ENCODE results near the gene DNM3. TPM values are rescaled to one million over a fixed set of nuclear protein-coding genes. Genes with fewer than 3 reads are reported as not detected.

Gene DNM3
- polyA plus RNA-seq, 3 donors from 2014 or later, result 0.52 to 1.2 (median 0.99) TPM

DNA sequence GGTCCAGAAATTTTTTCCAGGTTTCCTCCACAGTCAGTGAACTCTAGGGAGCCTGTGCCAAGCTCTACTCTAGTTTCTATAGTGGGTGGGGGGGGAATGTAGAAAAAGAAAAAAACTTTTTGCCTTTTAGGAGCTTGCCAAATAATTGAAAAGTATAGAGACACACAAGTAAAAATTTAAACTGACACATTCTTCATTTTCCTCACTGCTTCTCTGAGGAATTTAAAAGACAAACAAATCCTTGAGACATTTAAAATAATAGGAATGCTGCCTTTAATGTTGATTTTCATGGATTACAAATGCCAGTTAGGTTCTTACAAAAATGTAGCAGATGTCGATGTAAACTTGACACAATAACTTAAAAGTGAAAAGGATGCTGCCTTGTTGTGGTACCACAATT lies 241.9 kb downstream of the DNM3 start:
- no peak overlapping the region for H3K4me3 Mint-ChIP-seq
- H3K9me3 Mint-ChIP-seq, result no peaks in the 10 kb centered on the region
- H3K4me1 Mint-ChIP-seq, result no peaks in the 10 kb centered on the region
- no peaks in the 10 kb centered on the region for H3K36me3 Mint-ChIP-seq
- H3K27ac Mint-ChIP-seq, result no peak overlapping the region
- no peak for DNase-seq
- H3K27me3 Mint-ChIP-seq (ENCODE audit: low read depth in 3 of 3), result peaks cover 0 to 6% (median 0%) of the 10 kb centered on the region in 3 donors

DNA sequence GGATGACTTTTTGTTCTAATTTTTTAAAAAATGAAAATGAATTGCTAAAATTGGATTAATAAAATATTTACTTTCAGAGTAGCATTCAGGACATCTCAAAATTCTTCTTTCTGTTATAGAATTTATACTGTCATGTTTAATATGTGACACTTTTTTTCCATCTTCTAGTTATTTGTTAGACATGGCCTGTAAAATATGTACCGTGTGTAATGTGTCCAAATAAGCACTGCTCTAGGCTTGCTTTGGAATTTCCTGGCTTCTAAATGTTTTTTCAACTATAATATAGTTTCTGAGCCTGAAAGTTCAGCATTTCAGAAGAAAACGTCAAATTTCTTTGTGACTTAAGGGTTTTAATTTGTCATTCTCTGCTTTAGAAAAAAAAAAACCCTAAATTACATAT lies 243.6 kb downstream of the DNM3 start:
- Mint-ChIP-seq H3K4me1 (no peaks in the 10 kb centered on the region), H3K9me3 (no peaks in the 10 kb centered on the region), H3K4me3 (no peak overlapping the region)

DNA sequence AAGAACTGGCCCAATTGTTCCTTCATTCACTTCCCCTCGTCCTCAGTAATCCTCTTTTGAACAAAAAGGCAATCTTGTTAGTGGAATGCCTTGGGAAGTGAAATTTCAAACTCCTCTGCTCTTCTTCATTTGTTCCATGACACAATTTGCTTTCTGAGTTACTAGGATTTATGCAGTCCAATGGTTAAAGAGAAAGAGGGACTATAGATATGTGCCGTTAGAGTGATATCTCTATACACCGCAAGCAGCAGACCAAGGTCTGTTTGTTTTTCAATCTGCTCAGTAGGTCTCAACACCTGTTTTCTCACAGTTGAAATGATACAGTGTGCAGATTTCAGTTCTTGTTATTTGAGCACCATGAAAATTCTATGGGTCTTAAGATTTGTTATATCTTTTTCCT lies 244.0 kb downstream of the DNM3 start:
- Mint-ChIP-seq H3K9me3 (no peaks in the 10 kb centered on the region), H3K27ac (no peak overlapping the region), H3K36me3 (no peaks in the 10 kb centered on the region), H3K4me1 (peaks cover 0 to 1% of the 10 kb centered on the region in 2 donors), H3K4me3 (no peak overlapping the region), H3K27me3 (ENCODE audit: low read depth in 3 of 3) (no peaks in the 10 kb centered on the region)
- no peak for DNase-seq

More for the DNA sequence above, 243.6 kb downstream of the DNM3 start:
- Mint-ChIP-seq H3K27me3 (ENCODE audit: low read depth in 3 of 3) (peaks cover 0 to 2% (median 0%) of the 10 kb centered on the region in 3 donors), H3K27ac (no peak overlapping the region), H3K36me3 (no peaks in the 10 kb centered on the region)
- DNase-seq, result no peak

DNA sequence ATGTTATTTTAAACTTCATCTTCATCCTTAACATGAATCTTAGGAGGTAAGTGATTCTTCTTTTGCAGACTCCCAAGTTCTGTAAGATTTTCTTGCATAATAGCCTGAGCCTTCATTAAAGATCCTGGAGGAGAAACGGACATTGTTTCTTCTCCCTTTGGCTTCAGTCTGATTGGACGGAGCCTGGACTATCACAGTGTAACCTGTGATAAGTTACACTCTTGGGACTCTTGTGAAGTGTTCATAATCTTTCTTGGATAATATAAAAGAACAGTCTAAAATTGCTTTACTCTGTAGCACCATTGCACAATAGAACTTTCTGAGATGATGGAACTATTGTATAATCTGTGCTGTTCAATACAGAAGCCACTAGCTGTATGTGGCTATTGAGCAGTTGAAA lies 244.8 kb downstream of the DNM3 start:
- Mint-ChIP-seq H3K27ac (no peak overlapping the region), H3K4me3 (no peak overlapping the region)
- DNase-seq, result no peak

DNA sequence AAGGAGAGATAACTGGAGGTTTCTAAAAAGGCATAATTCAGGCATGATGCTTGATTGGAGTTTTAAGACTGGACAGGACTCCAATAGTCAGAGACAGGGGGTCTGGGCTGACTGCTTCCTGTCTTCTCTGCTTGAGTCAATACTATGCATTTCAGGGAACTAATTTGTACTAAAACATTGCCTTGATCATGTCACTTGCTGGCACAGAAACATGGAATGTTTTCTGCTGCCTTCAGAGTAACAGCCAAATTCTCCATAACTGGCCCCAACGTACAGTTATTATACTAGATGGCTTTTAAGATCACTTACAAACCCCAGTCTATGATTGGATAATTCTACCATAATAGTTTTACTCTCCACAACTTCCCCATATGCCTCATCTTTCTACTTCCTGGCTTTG lies 247.0 kb downstream of the DNM3 start:
- Mint-ChIP-seq H3K4me3 (no peak overlapping the region), H3K4me1 (peaks cover 0 to 2% of the 10 kb centered on the region in 2 donors), H3K9me3 (no peaks in the 10 kb centered on the region), H3K27ac (no peak overlapping the region), H3K27me3 (ENCODE audit: low read depth in 3 of 3) (peaks cover 0 to 5% (median 4%) of the 10 kb centered on the region in 3 donors), H3K36me3 (no peaks in the 10 kb centered on the region)
- no peak for DNase-seq

More for the DNA sequence above, 244.8 kb downstream of the DNM3 start:
- Mint-ChIP-seq H3K4me1 (peaks cover 0 to 2% of the 10 kb centered on the region in 2 donors), H3K9me3 (no peaks in the 10 kb centered on the region), H3K36me3 (no peaks in the 10 kb centered on the region), H3K27me3 (ENCODE audit: low read depth in 3 of 3) (peaks cover 0 to 1% (median under 1%) of the 10 kb centered on the region in 3 donors)

DNA sequence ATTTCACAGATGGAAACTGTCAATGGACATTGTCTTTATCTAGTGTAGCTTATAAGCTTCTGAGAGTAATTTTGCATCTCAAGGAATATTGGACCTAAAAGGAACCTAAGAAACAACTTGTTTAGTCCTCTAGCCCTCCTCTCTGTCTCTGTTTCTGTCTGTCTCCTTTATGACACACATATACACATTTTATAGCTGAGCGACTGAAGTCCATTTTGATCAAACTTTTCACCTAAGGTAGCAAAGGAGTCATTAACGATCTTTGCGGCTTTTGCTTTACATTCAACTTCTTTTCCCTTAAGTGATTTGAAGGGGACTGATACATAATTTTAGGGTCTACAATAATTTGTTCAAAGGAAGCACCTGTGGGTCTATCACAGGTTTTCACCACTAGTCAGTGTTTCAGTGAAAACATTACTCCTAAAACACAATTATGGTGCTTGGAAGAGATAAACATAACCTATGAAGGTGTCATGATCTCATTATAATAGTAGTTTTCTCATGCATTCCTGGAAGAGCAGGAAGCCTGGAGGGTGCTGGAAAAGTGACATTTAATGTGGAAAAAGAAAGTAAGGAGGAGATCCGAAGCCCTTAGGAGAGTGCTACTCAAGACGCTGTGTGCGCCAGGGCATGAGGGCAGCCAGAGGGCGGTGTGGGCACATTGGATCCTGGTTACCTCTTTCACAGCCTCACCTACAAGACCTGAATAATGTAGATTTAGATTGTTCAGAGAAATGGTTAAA lies 248.6 kb downstream of the DNM3 start:
- H3K27me3 Mint-ChIP-seq (ENCODE audit: low read depth in 3 of 3), result peaks cover 0 to 5% (median 4%) of the 10 kb centered on the region in 3 donors
- no peaks in the 10 kb centered on the region for H3K9me3 Mint-ChIP-seq
- peak; percentile 23 to 36 (median 36) for DNase-seq
- no peak overlapping the region for H3K4me3 Mint-ChIP-seq
- no peak overlapping the region for H3K27ac Mint-ChIP-seq
- no peaks in the 10 kb centered on the region for H3K36me3 Mint-ChIP-seq
- H3K4me1 Mint-ChIP-seq, result peaks cover 0 to 2% of the 10 kb centered on the region in 2 donors

DNA sequence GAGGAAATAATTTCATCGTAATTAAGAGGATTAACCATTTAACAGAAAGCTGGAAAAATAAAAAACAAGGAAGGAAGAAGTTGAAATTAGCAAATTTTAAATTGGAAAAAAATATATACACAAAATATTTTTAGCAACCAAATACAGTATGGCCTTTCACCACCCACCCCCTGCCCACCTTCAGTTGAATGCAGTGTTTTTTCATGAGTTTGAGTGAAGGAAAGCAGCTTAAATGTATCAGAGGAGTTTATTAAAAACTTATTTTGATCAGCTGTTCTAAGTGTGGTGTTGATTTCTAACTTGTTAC lies 249.2 kb downstream of the DNM3 start:
- H3K27ac Mint-ChIP-seq, result no peak overlapping the region
- no peak for DNase-seq
- no peak overlapping the region for H3K4me3 Mint-ChIP-seq
- H3K9me3 Mint-ChIP-seq, result no peaks in the 10 kb centered on the region
- peaks cover 0 to 5% (median 4%) of the 10 kb centered on the region in 3 donors for H3K27me3 Mint-ChIP-seq (ENCODE audit: low read depth in 3 of 3)
- peaks cover 0 to 2% of the 10 kb centered on the region in 2 donors for H3K4me1 Mint-ChIP-seq
- no peaks in the 10 kb centered on the region for H3K36me3 Mint-ChIP-seq

DNA sequence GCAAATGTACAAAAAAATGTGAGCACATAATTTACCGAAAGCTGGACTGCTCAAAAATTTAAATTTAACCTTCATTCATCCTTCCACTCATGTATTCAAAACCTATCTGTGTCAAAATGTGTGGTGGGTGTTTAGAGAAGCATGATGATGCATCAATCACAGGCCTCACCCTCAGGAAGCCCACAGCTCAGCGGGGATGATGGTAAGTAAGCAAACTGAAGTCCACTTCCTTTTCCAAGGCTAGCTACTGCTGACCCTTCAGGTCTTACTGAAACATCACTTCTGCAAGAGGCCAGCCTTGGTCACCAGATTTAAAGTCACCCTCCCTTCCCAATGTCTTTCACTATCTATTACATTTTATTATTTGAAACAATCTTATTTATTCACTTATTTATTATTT lies 254.5 kb downstream of the DNM3 start:
- peaks cover 0 to 2% (median 0%) of the 10 kb centered on the region in 6 donors for H3K9me3 Mint-ChIP-seq
- peaks cover 0 to 11% (median 4%) of the 10 kb centered on the region in 3 donors for H3K27me3 Mint-ChIP-seq (ENCODE audit: low read depth in 3 of 3)
- no peak overlapping the region for H3K27ac Mint-ChIP-seq
- no peak for DNase-seq
- H3K36me3 Mint-ChIP-seq, result peaks cover 0 to 7% (median 0%) of the 10 kb centered on the region in 3 donors
- no peaks in the 10 kb centered on the region for H3K4me1 Mint-ChIP-seq
- H3K4me3 Mint-ChIP-seq, result no peak overlapping the region

DNA sequence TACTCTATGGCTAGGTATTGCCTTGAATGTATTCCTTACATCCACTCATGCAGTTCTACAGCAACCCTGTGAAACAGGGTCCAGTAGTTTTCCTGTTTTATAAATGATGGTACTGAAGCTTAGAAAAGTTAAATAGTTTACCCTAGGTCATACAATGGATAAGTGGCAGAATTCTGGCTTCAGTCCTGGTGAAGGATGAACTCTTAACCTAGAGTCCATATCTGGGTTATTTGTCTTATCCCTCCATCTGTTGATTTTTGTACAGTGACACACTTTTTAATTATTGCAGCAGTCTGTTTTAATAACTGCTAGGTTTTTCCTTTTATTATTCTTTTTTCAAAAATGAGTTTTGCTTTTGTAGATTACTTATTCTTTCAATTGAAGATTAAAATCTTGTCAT lies 263.9 kb downstream of the DNM3 start:
- no peak overlapping the region for H3K27ac Mint-ChIP-seq
- H3K4me1 Mint-ChIP-seq, result no peaks in the 10 kb centered on the region
- no peak for DNase-seq
- H3K4me3 Mint-ChIP-seq, result no peak overlapping the region
- H3K27me3 Mint-ChIP-seq (ENCODE audit: low read depth in 3 of 3), result peaks cover 0 to 8% (median 2%) of the 10 kb centered on the region in 3 donors
- H3K9me3 Mint-ChIP-seq, result peaks cover 0 to 2% (median 0%) of the 10 kb centered on the region in 6 donors
- H3K36me3 Mint-ChIP-seq, result no peaks in the 10 kb centered on the region

DNA sequence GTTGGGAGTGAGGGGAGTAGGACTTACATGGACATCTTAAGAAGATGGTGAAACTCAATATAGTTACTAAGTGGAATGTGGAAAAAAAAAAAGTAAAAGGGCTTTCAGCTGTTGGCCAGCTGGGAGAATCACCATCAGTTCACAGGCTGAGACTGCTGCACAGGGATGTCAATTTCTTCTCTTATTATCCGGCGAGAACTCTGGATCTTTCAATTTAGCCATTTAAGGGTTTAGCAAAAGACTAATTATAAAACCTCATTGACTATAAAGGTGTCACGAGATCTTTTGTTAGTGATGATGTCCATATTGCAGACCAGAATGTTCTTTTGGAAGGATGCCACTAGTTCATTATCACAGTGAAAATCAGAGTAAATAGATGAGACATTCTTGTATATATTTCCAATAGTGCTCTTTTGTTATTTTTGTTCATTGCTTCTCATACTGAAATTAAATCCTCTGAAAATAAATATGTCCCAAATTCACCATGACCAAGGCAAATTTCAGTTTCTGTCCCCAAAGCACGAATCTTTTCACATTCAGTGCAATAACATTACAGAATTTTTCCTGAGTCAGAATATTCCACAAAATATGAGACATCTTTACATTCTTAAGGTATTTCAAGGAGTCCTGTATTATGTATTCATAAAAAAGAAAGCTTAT lies 266.1 kb downstream of the DNM3 start:
- Mint-ChIP-seq H3K4me1 (no peaks in the 10 kb centered on the region), H3K9me3 (no peaks in the 10 kb centered on the region), H3K4me3 (no peak overlapping the region), H3K27ac (no peak overlapping the region), H3K36me3 (no peaks in the 10 kb centered on the region), H3K27me3 (ENCODE audit: low read depth in 3 of 3) (peaks cover 0 to 8% (median 2%) of the 10 kb centered on the region in 3 donors)
- DNase-seq, result no peak

DNA sequence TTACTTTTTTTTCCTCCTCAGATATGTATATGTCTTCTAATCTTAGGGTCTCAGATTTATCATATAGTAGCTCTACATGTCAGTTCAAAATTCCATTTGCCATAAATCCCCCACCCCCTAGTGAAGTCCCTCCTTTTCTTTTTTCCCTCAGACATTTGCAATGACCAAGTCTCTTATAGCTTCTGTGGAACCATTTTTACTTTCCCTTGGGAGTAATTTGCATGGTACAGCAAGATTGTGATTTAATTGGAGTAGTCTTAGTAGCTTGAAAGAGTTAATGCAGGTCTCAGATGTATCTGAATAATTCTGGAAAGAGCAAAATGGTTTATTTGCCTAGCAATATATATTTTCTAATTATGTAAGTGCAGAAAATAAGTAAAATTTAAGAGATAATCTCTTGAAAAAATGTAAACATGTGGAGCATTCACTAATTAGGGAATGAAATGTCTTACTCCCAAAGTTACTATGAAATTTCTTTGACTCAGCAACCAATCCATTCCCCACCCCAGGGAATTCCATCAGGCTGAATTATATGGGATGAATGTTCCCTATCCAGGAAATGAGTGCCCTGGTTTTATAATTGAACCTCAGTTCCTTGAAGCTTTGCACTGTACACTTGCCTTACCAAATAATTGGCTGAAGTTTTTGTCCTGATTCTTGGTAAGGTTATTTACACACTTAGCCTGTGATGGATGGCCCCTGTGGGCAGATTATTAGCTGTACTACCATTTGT lies 267.0 kb downstream of the DNM3 start:
- no peak for DNase-seq
- Mint-ChIP-seq H3K9me3 (no peaks in the 10 kb centered on the region), H3K36me3 (no peaks in the 10 kb centered on the region), H3K27ac (no peak overlapping the region), H3K27me3 (ENCODE audit: low read depth in 3 of 3) (peaks cover 0 to 6% (median 2%) of the 10 kb centered on the region in 3 donors), H3K4me1 (no peaks in the 10 kb centered on the region), H3K4me3 (no peak overlapping the region)

DNA sequence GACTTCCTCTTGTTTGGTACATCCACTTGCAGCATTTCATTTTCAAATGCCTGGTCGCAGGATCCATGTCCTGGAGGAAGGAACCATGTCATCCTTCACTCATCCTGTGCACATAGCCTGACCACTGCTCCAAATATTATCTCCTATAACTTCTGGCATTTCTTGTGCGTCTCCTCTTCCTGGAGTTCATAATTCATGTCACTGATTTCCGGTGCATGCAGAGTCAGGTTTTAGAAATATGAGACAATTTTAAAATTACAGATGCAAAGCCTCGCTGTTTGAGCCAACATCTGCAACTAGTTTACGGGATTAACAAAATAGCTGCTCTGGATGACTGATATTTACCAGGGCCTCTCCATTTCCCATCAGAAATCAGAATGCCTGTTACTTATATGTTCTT lies 268.1 kb downstream of the DNM3 start:
- no peak for DNase-seq
- no peaks in the 10 kb centered on the region for H3K4me1 Mint-ChIP-seq
- peaks cover 0 to 6% (median 2%) of the 10 kb centered on the region in 3 donors for H3K27me3 Mint-ChIP-seq (ENCODE audit: low read depth in 3 of 3)
- no peak overlapping the region for H3K27ac Mint-ChIP-seq
- no peak overlapping the region for H3K4me3 Mint-ChIP-seq
- no peaks in the 10 kb centered on the region for H3K36me3 Mint-ChIP-seq
- no peaks in the 10 kb centered on the region for H3K9me3 Mint-ChIP-seq

DNA sequence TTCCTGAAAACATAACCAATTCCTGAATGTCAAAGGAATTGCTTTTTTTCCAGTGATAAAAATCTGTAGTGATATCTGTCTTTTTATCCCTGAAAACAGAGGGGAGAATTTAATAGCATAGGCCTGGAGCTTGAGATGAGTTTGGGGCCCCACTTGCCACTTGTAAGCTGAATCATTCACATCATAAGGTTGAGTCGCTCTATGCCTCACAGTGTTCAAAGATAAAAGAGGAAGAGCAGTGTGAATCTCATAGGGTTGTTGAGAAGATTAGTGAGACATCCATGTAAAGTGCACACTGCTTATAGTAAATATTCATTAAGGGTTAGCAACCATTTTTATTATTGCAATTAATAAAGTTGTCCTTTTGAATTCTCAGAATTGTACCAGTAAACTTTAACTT lies 271.3 kb downstream of the DNM3 start:
- H3K27me3 Mint-ChIP-seq (ENCODE audit: low read depth in 3 of 3), result peaks cover 0 to 4% (median 3%) of the 10 kb centered on the region in 3 donors
- no peak overlapping the region for H3K27ac Mint-ChIP-seq

DNA sequence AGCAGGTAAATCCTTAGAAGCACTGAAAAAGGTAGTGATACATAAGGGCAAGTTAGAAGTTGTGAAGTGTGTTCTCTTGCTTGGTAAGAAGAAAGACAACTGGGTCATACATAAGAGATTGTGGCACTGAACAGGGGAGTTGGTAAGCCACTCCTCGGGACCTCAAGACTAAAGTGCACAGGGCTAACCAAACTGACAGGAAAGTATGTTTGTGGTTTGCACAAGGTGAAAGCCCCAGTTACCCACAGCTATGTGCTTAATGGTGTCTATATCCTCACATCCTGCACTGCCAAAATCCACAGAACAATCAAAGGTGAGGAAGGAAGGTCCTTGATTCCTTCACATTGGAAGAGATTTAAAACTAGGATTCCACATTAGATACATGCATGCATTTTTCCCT lies 276.5 kb downstream of the DNM3 start:
- H3K4me1 Mint-ChIP-seq, result peaks cover 18 to 26% of the 10 kb centered on the region in 2 donors
- H3K27me3 Mint-ChIP-seq (ENCODE audit: low read depth in 3 of 3), result peaks cover 0 to 3% (median 2%) of the 10 kb centered on the region in 3 donors
- no peaks in the 10 kb centered on the region for H3K9me3 Mint-ChIP-seq
- no peaks in the 10 kb centered on the region for H3K36me3 Mint-ChIP-seq
- peak overlapping the region in 4 of 6 donors; percentile 22 to 65 (median 36) for H3K27ac Mint-ChIP-seq
- peak; percentile 21 to 50 (median 38) for DNase-seq
- H3K4me3 Mint-ChIP-seq, result peak overlapping the region; percentile 26 to 62 (median 44)

More for the DNA sequence above, 271.3 kb downstream of the DNM3 start:
- peaks cover 6 to 10% of the 10 kb centered on the region in 2 donors for H3K4me1 Mint-ChIP-seq
- DNase-seq, result no peak
- H3K36me3 Mint-ChIP-seq, result no peaks in the 10 kb centered on the region
- no peaks in the 10 kb centered on the region for H3K9me3 Mint-ChIP-seq
- no peak overlapping the region for H3K4me3 Mint-ChIP-seq

Data from immature natural killer cell (primary cell).